K562 (cell line): ENCODE data around the gene CLIP2. TPM values are rescaled to one million over a fixed set of nuclear protein-coding genes. Genes with fewer than 3 reads are reported as not detected.
A peak's percentile ranks its signal among the peaks of the same experiment; 100 is the strongest.

ENCODE experiments used
- ARID2 ChIP-seq: fragments of 450-650 bp; IDR thresholded peaks from 2 replicates; pipeline ENCODE4 v1.6.1; 2017; ENCODE audit warnings: antibody characterized with exemption, mild to moderate bottlenecking
- CHCHD3 ChIP-seq: fragments of 250-450 bp; sonication (Bioruptor Pico); IDR thresholded peaks from 2 replicates; pipeline ENCODE4 v2.1.2; 2022; ENCODE audit warnings: mild to moderate bottlenecking
- CREM ChIP-seq: IDR thresholded peaks from 2 replicates; pipeline ENCODE4 v1.6.1; 2014; ENCODE audit warnings: antibody characterized with exemption, low read depth
- CTCFL ChIP-seq: IDR thresholded peaks from 2 replicates; pipeline ENCODE4 v1.6.1; 2011; ENCODE audit warnings: borderline replicate concordance, low read depth, mild to moderate bottlenecking, moderate library complexity, low read length; ENCODE audit not compliant: insufficient read depth, poor library complexity, severe bottlenecking
- FOXJ2 ChIP-seq: fragments of 200-800 bp; sonication (Bioruptor generic); IDR thresholded peaks from 2 replicates; pipeline ENCODE4 v1.6.1; 2016; ENCODE audit warnings: missing genetic modification characterization, missing compliant biosample characterization
- GATAD2A ChIP-seq: fragments of 450-650 bp; IDR thresholded peaks from 2 replicates; pipeline ENCODE4 v1.6.1; 2017
- NR1H2 ChIP-seq: sonication (generic); formaldehyde crosslinking; IDR thresholded peaks from 2 replicates; pipeline ENCODE4 v1.4.0; 2020; ENCODE audit warnings: mild to moderate bottlenecking, missing genetic modification reagents
- POLR2H ChIP-seq: IDR thresholded peaks from 2 replicates; pipeline ENCODE4 v1.6.1; 2016; ENCODE audit warnings: missing genetic modification characterization, low read depth, mild to moderate bottlenecking, control low read depth, missing compliant biosample characterization, moderate library complexity
- SMARCC2 ChIP-seq: fragments of 450-650 bp; IDR thresholded peaks from 2 replicates; pipeline ENCODE4 v1.6.1; 2017; ENCODE audit warnings: antibody characterized with exemption, moderate library complexity, mild to moderate bottlenecking, low read depth
- STAT5A ChIP-seq: IDR thresholded peaks from 2 replicates; pipeline ENCODE4 v1.6.1; 2012; ENCODE audit warnings: low read length, inconsistent platforms, borderline replicate concordance
- TSHZ1 ChIP-seq: fragments of 250-450 bp; sonication (Bioruptor Pico); IDR thresholded peaks from 2 replicates; pipeline ENCODE4 v1.4.0; 2020; ENCODE audit warnings: mild to moderate bottlenecking, moderate library complexity
- XRCC4 ChIP-seq: IDR thresholded peaks from one replicate; pipeline ENCODE4 v1.6.1; 2011; ENCODE audit not compliant: insufficient read depth, insufficient read length; ENCODE audit errors: extremely low read depth
- ZNF124 ChIP-seq: sonication (generic); formaldehyde crosslinking; IDR thresholded peaks from 2 replicates; pipeline ENCODE4 v1.8.1; 2022; ENCODE audit warnings: missing genetic modification reagents
- ZNF232 ChIP-seq: sonication (generic); formaldehyde crosslinking; IDR thresholded peaks from 2 replicates; pipeline ENCODE4 v1.8.0; 2022; ENCODE audit warnings: mild to moderate bottlenecking, missing genetic modification reagents
- ZNF316 ChIP-seq: fragments of 450-650 bp; IDR thresholded peaks from 2 replicates; pipeline ENCODE4 v1.6.1; 2016
- ZNF395 ChIP-seq: fragments of 200-800 bp; sonication (Bioruptor generic); IDR thresholded peaks from 2 replicates; pipeline ENCODE4 v1.6.1; 2017; ENCODE audit warnings: missing genetic modification characterization, missing compliant biosample characterization
- ZNF561 ChIP-seq: fragments of 450-650 bp; formaldehyde crosslinking; conservative IDR thresholded peaks from 2 replicates; pipeline ENCODE4 v1.4.0; 2020; ENCODE audit warnings: mild to moderate bottlenecking, moderate library complexity
- ZNF696 ChIP-seq: fragments of 250-450 bp; sonication (Bioruptor Pico); conservative IDR thresholded peaks from 2 replicates; pipeline ENCODE4 v1.4.0; 2020; ENCODE audit warnings: mild to moderate bottlenecking, moderate library complexity
- ZNF699 ChIP-seq: fragments of 250-450 bp; sonication (Bioruptor Pico); IDR thresholded peaks from 2 replicates; pipeline ENCODE4 v1.8.0; 2021; ENCODE audit warnings: mild to moderate bottlenecking, moderate library complexity; ENCODE audit not compliant: insufficient replicate concordance
- ZNF766 ChIP-seq: fragments of 200-800 bp; sonication (Bioruptor generic); conservative IDR thresholded peaks from 2 replicates; pipeline ENCODE4 v1.6.1; 2016; ENCODE audit warnings: missing genetic modification characterization, missing compliant biosample characterization
- polyA plus RNA-seq, 8 experiments: library from polyadenylated mRNA; depleted of rRNA in 4 of 8; stranded (reverse) in 5 of 8; unstranded in 3 of 8; fragments of >200 nt; fragmentation: Nextera tagmentation in 2 of 8; fragmentation: Illumina TruSeq in 1 of 8; extraction: Ambion mirVana in 2 of 8; extraction: Trizol in 1 of 8; gene quantifications; 2 replicates each; pipeline versions ENCODE4 v1.2.1 to v1.2.3, GENCODE V29; 2011 to 2014; ENCODE audit warnings: inconsistent platforms in 1 of 8, missing spikeins in 1 of 8
- total RNA-seq, 7 experiments: library from RNA; depleted of rRNA in 6 of 7; stranded (reverse); fragments of >200 nt in 6 of 7; fragmentation: Illumina TruSeq in 2 of 7; extraction: Trizol in 2 of 7; gene quantifications; 2 replicates each; pipeline versions ENCODE4 v1.2.1 to v1.2.3, GENCODE V29; 2011 to 2021; ENCODE audit warnings: low replicate concordance in 1 of 7

Gene CLIP2
- total and polyA plus RNA-seq, 9 of the 15 experiments (the other 6 are each of a cell fraction or from before 2014, with no cell fraction given), result 0.07 to 5.4 (median 2.1) TPM

- TF ChIP-seq TSHZ1 (CRISPR knock-in tag) (0 out of 2 replicates have a peak, but pooled peaks have one; percentile 34), CTCFL (no peak), XRCC4 (no peak), ZNF699 (CRISPR knock-in tag) (no peak), CREM (0 out of 2 replicates have a peak, but pooled peaks have one; percentile 5), ARID2 (no peak), GATAD2A (no peak), ZNF124 (CRISPR knock-in tag) (no peak), STAT5A (no peak), NR1H2 (CRISPR knock-in tag) (no peak), ZNF395 (CRISPR knock-in tag) (peak; percentile 97), ZNF316 (no peak), ZNF232 (CRISPR knock-in tag) (0 out of 2 replicates have a peak, but pooled peaks have one; percentile 36), ZNF696 (CRISPR knock-in tag) (no peak), FOXJ2 (tag) (no peak; the same call in 1 of the 2 replicates), CHCHD3 (CRISPR knock-in tag) (no peak), POLR2H (tag) (no peak), ZNF766 (CRISPR knock-in tag) (peak; percentile 91), SMARCC2 (0 out of 2 replicates have a peak, but pooled peaks have one; percentile 18), ZNF561 (CRISPR knock-in tag) (no peak)
Observed at GRCh38 chr7:74452748-74453321, 163.6 kb downstream of the CLIP2 start (continued).
